Endothelial cell of umbilical vein (primary cell): ENCODE data around the gene DNAJC18. TPM values are rescaled to one million over a fixed set of nuclear protein-coding genes. Genes with fewer than 3 reads are reported as not detected.

Experiments
- BruUV-seq: library from RNA; stranded (reverse); fragments of 400-500 nt; replicated peaks from 2 replicates; lab custom pipeline; 2021; lab: Mats Ljungman, UMichigan
- CTCF ChIA-PET: fragments of 300-600, 350-600 bp; sonication (Branson Sonifier 250); formaldehyde crosslinking; loops from one replicate; lab custom pipeline; 2021; ENCODE audit warnings: antibody characterized with exemption, inconsistent platforms; lab: Charles Lee
- POLR2A ChIA-PET: fragments of 300-600, 350-600 bp; sonication (Branson Sonifier 250); formaldehyde crosslinking; loops from one replicate; lab custom pipeline; 2021; ENCODE audit warnings: antibody characterized with exemption, inconsistent platforms; lab: Charles Lee
- DNase-seq: peaks from one replicate; pipeline ENCODE4 v3.0.0-alpha.2; 2011; ENCODE audit warnings: low read depth, low spot score
- FAIRE-seq: peaks from 2 replicates; lab custom pipeline; 2011; peaks lifted over from hg19 to GRCh38; lab: Jason Lieb, UNC
- H2AFZ ChIP-seq: 2 replicates; pipeline ENCODE4 v1.6.0; 2012; ENCODE audit warnings: low read depth, low read length, control low read depth, inconsistent platforms
- H3K27ac ChIP-seq: 2 replicates; pipeline ENCODE4 v1.5.1; 2011; ENCODE audit warnings: low read depth, mild to moderate bottlenecking, control low read depth, low read length, moderate library complexity; ENCODE audit not compliant: insufficient read depth
- H3K27me3 ChIP-seq, 2 experiments: 2 replicates each; pipeline versions ENCODE4 v1.6.0 to v1.6.1; 2011; ENCODE audit warnings: low read length in 2 of 2, mixed read lengths in 1 of 2; ENCODE audit not compliant: control insufficient read depth in 2 of 2, insufficient read depth in 2 of 2
- H3K36me3 ChIP-seq, 2 experiments: 2 replicates in 1 of 2; 3 replicates in 1 of 2; pipeline ENCODE4 v1.5.1; 2011; ENCODE audit warnings: low read length in 2 of 2, mild to moderate bottlenecking in 1 of 2, moderate library complexity in 1 of 2; ENCODE audit not compliant: control insufficient read depth in 2 of 2, insufficient read depth in 2 of 2; ENCODE audit errors: extremely low read depth in 1 of 2
- H3K4me1 ChIP-seq: 3 replicates; pipeline ENCODE4 v1.5.1; 2011; ENCODE audit warnings: mild to moderate bottlenecking, low read length; ENCODE audit not compliant: control insufficient read depth, insufficient read depth; ENCODE audit errors: extremely low read depth
- H3K4me2 ChIP-seq: 2 replicates; pipeline ENCODE4 v1.6.1; 2011; ENCODE audit warnings: low read length, control low read depth, mixed read lengths; ENCODE audit not compliant: insufficient read depth
- H3K4me3 ChIP-seq, 3 experiments: fragments of 200-600 bp in 1 of 3; sonication (generic), shearing (Covaris generic) in 1 of 3; replicated peaks in 1 of 3; 2 replicates each; pipeline ENCODE4 v1.5.1; 2011 to 2016; ENCODE audit warnings: control low read depth in 3 of 3, low read length in 3 of 3, mild to moderate bottlenecking in 2 of 3, inconsistent platforms in 1 of 3, low read depth in 1 of 3, moderate library complexity in 1 of 3; ENCODE audit not compliant: insufficient read depth in 1 of 3
- H3K79me2 ChIP-seq: 2 replicates; pipeline ENCODE4 v1.6.0; 2012; ENCODE audit warnings: low read length, inconsistent platforms; ENCODE audit not compliant: control insufficient read depth, insufficient read depth
- H3K9ac ChIP-seq: replicated peaks from 2 replicates; pipeline ENCODE3; 2011; ENCODE audit warnings: low read length, control low read depth; ENCODE audit not compliant: insufficient read depth; ENCODE audit errors: extremely low read depth
- H3K9me1 ChIP-seq: replicated peaks from 3 replicates; pipeline ENCODE4 v1.6.0; 2011; ENCODE audit warnings: mild to moderate bottlenecking, low read length; ENCODE audit not compliant: control insufficient read depth, insufficient read depth; ENCODE audit errors: extremely low read depth
- H3K9me3 ChIP-seq: replicated peaks from 2 replicates; pipeline ENCODE4 v1.5.1; 2012; ENCODE audit warnings: low read length, inconsistent platforms; ENCODE audit not compliant: control insufficient read depth, insufficient read depth
- H4K20me1 ChIP-seq: replicated peaks from 2 replicates; pipeline ENCODE3; 2011; ENCODE audit warnings: mild to moderate bottlenecking, low read length; ENCODE audit not compliant: control insufficient read depth, insufficient read depth; ENCODE audit errors: extremely low read depth
- CTCF ChIP-seq, 2 donors: IDR thresholded peaks; 1 replicate in 1 of 2; 2 replicates in 1 of 2; pipeline ENCODE4 v1.5.1; 2011; ENCODE audit warnings: low read length in 2 of 2, mild to moderate bottlenecking in 2 of 2, moderate library complexity in 2 of 2, control low read depth in 1 of 2, inconsistent platforms in 1 of 2, low read depth in 1 of 2; ENCODE audit not compliant: insufficient read depth in 1 of 2; ENCODE audit errors: extremely low read depth in 1 of 2
- EZH2 ChIP-seq: IDR thresholded peaks from 2 replicates; pipeline ENCODE4 v1.6.1; 2012; ENCODE audit warnings: borderline replicate concordance, low read depth, mild to moderate bottlenecking, moderate library complexity, low read length, inconsistent platforms; ENCODE audit not compliant: severe bottlenecking
- FOS ChIP-seq: IDR thresholded peaks from 2 replicates; pipeline ENCODE4 v1.6.1; 2011; ENCODE audit warnings: mild to moderate bottlenecking, low read length, moderate library complexity, borderline replicate concordance; ENCODE audit not compliant: insufficient read depth
- GATA2 ChIP-seq: IDR thresholded peaks from 2 replicates; pipeline ENCODE4 v1.7.0; 2011; ENCODE audit warnings: low read depth, mild to moderate bottlenecking, moderate library complexity, mixed read lengths, low read length; ENCODE audit not compliant: insufficient read length, insufficient read depth
- JUN ChIP-seq: IDR thresholded peaks from 2 replicates; pipeline ENCODE4 v1.6.1; 2011; ENCODE audit warnings: borderline replicate concordance, low read depth; ENCODE audit not compliant: insufficient read length, insufficient read depth
- MAX ChIP-seq: IDR thresholded peaks from 2 replicates; pipeline ENCODE4 v1.6.1; 2011; ENCODE audit not compliant: insufficient read depth, insufficient read length
- MYC ChIP-seq: IDR thresholded peaks from one replicate; pipeline ENCODE4 v1.6.1; 2011; ENCODE audit warnings: mild to moderate bottlenecking, low read depth, low read length
- POLR2A ChIP-seq: IDR thresholded peaks from 2 replicates; pipeline ENCODE4 v1.6.1; 2012; ENCODE audit warnings: low read depth, mild to moderate bottlenecking, control low read depth, low read length
- POLR2AphosphoS5 ChIP-seq: IDR thresholded peaks from 2 replicates; pipeline ENCODE4 v1.6.1; 2012; ENCODE audit warnings: low read depth, mild to moderate bottlenecking, control low read depth, low read length, moderate library complexity; ENCODE audit not compliant: insufficient read depth
- dilution Hi-C: fragments of 300-500 bp; cut with MboI; formaldehyde crosslinking; loops from one replicate; pipeline ENCODE4 v1.15.0; 2019; ENCODE audit warnings: low sequenced_read_pairs; ENCODE audit not compliant: extremely low pct_ligation_motif_present
- intact Hi-C: fragments of 100-400 bp; cut with micrococcal nuclease; formaldehyde crosslinking; loops from one replicate; pipeline ENCODE4 v1.10.0; 2022
- polyA plus RNA-seq, 4 experiments: library from polyadenylated mRNA; depleted of rRNA in 3 of 4; stranded (reverse) in 3 of 4; unstranded in 1 of 4; fragments of >200 nt; gene quantifications; 2 replicates each; pipeline versions ENCODE4 v1.2.1 to v1.2.3, GENCODE V29; 2011 to 2012; ENCODE audit warnings: missing spikeins in 1 of 4
- total RNA-seq: library from RNA; stranded (reverse); gene quantifications from 2 replicates; pipeline ENCODE4 v1.2.3, GENCODE V29; 2021

Gene DNAJC18
- total and polyA plus RNA-seq, 2 donors (not counting 3 experiments of a cell fraction or from before 2014, with no cell fraction given): 23.2 to 52.6 TPM

DNA sequence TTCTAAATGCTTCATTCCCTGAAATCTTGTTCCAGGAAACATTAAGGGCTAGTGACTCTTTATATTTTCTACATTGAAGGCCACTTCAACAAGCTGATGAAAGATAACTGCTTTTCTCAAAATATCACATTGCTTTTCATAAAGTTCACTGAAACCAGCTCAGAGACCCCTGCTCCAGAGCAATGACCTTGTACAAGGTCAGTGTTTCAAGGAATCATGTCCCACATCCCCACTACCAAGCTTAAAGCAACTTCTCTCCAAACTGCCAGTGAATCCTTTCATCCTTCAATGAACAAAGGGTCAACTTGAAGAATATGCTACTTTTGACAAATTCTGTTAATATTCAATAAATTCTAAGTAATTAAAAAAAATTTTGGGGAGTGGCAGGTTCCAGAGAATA, 23.5 kb downstream of the DNAJC18 start:
- Histone ChIP-seq H3K4me2 (no peak overlapping the region), H3K9me1 (no peaks in the 10 kb centered on the region), H4K20me1 (no peaks in the 10 kb centered on the region), H3K36me3 (peaks cover 10 to 12% of the 10 kb centered on the region in 2 experiments), H3K79me2 (no peaks in the 10 kb centered on the region), H3K4me1 (peaks cover 25% of the 10 kb centered on the region), H2AFZ (no peak overlapping the region), H3K27me3 (no peaks in the 10 kb centered on the region), H3K27ac (no peak overlapping the region), H3K9me3 (no peaks in the 10 kb centered on the region), H3K9ac (no peak overlapping the region), H3K4me3 (no peak overlapping the region)
- BruUV-seq: no TSS peak
- ChIA-PET POLR2A (no interaction called here), CTCF (interaction anchor here (1.2 to 1.7 kb wide), 2 partner anchors 9 kb away, joined by 3 to 4 read pairs; no protein-coding TSS in a partner anchor)
- dilution Hi-C loops (loop anchor here (10.0 kb wide), 1 partner anchor 109 kb away; no protein-coding TSS in a partner anchor), intact Hi-C loops (no loop called here)
- TF ChIP-seq POLR2A: no peak
- no peak for TF ChIP-seq CTCF (IDR thresholded peaks at IDR 0.05; ENCODE audit: extremely low read depth in 1 of 2, insufficient read depth in 1 of 2, low read depth in 1 of 2, low read length in 2 of 2)
- no peak for TF ChIP-seq MAX
- TF ChIP-seq POLR2AphosphoS5: no peak
- TF ChIP-seq MYC: no peak
- TF ChIP-seq FOS: no peak
- no peak for TF ChIP-seq GATA2
- TF ChIP-seq EZH2: no peak
- TF ChIP-seq JUN: no peak
- DNase-seq (no peak), FAIRE-seq (no peak)
